Osteoblast (primary cell): ENCODE measurements around the gene MANBA. TPM values are rescaled to one million over a fixed set of nuclear protein-coding genes. Genes with fewer than 3 reads are reported as not detected.

Source experiments
- DNase-seq: peaks from one replicate; pipeline ENCODE4 v3.0.0; 2011; ENCODE audit warnings: low spot score, mixed read lengths; ENCODE audit not compliant: insufficient read length; ENCODE audit errors: missing footprints
- H2AFZ ChIP-seq: 2 replicates; pipeline ENCODE4 v1.6.0; 2011; ENCODE audit warnings: mild to moderate bottlenecking, low read length
- H3K27ac ChIP-seq: 2 replicates; pipeline ENCODE4 v1.5.1; 2011; ENCODE audit warnings: mild to moderate bottlenecking, low read depth, low read length, moderate library complexity
- H3K27me3 ChIP-seq: 2 replicates; pipeline ENCODE4 v1.6.0; 2012; ENCODE audit warnings: mild to moderate bottlenecking, control low read depth, inconsistent platforms, low read length, moderate library complexity; ENCODE audit not compliant: insufficient read depth
- H3K36me3 ChIP-seq: 2 replicates; pipeline ENCODE4 v1.5.1; 2011; ENCODE audit warnings: mild to moderate bottlenecking, low read length, control low read depth, moderate library complexity; ENCODE audit not compliant: insufficient read depth
- H3K4me1 ChIP-seq: 2 replicates; pipeline ENCODE4 v1.5.1; 2011; ENCODE audit warnings: mild to moderate bottlenecking, low read length, control low read depth, moderate library complexity; ENCODE audit not compliant: insufficient read depth
- H3K4me2 ChIP-seq: 2 replicates; pipeline ENCODE4 v1.6.0; 2011; ENCODE audit warnings: mild to moderate bottlenecking, low read length; ENCODE audit not compliant: insufficient read depth
- H3K4me3 ChIP-seq: fragments of 200-600 bp; sonication (generic); 3 replicates; pipeline ENCODE4 v1.5.1; 2012; ENCODE audit warnings: mild to moderate bottlenecking, low read length, inconsistent platforms; ENCODE audit not compliant: insufficient read depth
- H3K79me2 ChIP-seq: 2 replicates; pipeline ENCODE4 v1.6.0; 2012; ENCODE audit warnings: mild to moderate bottlenecking, low read length, control low read depth, inconsistent platforms; ENCODE audit not compliant: insufficient read depth
- H3K9me3 ChIP-seq: 2 replicates; pipeline ENCODE4 v1.5.1; 2011; ENCODE audit warnings: low read depth, low read length, control low read depth
- H4K20me1 ChIP-seq: 2 replicates; pipeline ENCODE4 v1.6.0; 2012; ENCODE audit warnings: mild to moderate bottlenecking, low read length, control low read depth; ENCODE audit not compliant: insufficient read depth
- total RNA-seq: library from RNA; depleted of rRNA; stranded (reverse); fragments of >200 nt; gene quantifications from 2 replicates; pipeline ENCODE4 v1.2.3, GENCODE V29; 2012
- TF ChIP-seq, protein P1 (sequence below): IDR thresholded peaks from 2 replicates; pipeline ENCODE4 v1.5.1; 2011; ENCODE audit warnings: mild to moderate bottlenecking, low read depth, low read length, moderate library complexity; ENCODE audit errors: extremely low read depth

MANBA gene
- total RNA-seq, 1 donor = 64.1 TPM

DNA sequence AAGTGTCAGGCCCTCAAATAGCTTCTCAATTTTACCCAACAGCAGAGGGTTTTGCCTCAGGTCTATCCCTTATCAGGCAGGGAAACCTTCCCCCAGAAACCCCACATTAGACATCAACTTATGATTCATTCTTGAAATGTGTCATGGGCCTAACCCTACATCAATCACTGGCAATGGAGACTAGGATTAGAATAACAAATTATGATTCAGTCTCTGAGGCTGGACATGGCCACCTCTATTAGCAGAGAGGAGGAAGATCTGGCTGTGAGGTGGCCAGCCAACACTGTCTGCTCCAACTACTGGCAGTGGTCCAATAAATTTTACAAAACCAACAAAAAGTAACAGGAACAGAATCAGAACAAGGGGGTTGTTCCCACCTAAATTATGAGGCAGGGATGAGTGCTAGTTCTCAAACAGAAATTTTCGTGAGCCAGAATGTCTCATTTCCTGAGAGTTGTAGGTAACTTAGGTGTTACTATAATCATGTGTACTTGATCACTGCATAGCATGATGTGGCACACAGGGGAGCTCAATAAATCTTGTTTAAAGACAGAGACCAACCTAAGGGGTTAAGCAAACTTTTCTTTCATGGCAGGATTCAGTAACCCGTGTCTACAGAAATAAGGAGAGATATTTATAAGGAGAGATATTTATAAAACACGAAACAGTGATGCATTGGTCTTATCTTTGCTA is 132.8 kb downstream of the MANBA start:
- Histone ChIP-seq H3K4me1 (peaks cover 13% of the 10 kb centered on the region), H3K4me3 (no peak overlapping the region), H3K79me2 (no peaks in the 10 kb centered on the region), H3K9me3 (no peaks in the 10 kb centered on the region), H2AFZ (no peak overlapping the region), H3K4me2 (peak overlapping the region; percentile 0), H3K36me3 (no peaks in the 10 kb centered on the region), H4K20me1 (no peaks in the 10 kb centered on the region), H3K27me3 (no peaks in the 10 kb centered on the region), H3K27ac (peak overlapping the region; percentile 3)
- DNase-seq = peak; percentile 68
- TF ChIP-seq, protein P1, sequence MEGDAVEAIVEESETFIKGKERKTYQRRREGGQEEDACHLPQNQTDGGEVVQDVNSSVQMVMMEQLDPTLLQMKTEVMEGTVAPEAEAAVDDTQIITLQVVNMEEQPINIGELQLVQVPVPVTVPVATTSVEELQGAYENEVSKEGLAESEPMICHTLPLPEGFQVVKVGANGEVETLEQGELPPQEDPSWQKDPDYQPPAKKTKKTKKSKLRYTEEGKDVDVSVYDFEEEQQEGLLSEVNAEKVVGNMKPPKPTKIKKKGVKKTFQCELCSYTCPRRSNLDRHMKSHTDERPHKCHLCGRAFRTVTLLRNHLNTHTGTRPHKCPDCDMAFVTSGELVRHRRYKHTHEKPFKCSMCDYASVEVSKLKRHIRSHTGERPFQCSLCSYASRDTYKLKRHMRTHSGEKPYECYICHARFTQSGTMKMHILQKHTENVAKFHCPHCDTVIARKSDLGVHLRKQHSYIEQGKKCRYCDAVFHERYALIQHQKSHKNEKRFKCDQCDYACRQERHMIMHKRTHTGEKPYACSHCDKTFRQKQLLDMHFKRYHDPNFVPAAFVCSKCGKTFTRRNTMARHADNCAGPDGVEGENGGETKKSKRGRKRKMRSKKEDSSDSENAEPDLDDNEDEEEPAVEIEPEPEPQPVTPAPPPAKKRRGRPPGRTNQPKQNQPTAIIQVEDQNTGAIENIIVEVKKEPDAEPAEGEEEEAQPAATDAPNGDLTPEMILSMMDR = no peak

DNA sequence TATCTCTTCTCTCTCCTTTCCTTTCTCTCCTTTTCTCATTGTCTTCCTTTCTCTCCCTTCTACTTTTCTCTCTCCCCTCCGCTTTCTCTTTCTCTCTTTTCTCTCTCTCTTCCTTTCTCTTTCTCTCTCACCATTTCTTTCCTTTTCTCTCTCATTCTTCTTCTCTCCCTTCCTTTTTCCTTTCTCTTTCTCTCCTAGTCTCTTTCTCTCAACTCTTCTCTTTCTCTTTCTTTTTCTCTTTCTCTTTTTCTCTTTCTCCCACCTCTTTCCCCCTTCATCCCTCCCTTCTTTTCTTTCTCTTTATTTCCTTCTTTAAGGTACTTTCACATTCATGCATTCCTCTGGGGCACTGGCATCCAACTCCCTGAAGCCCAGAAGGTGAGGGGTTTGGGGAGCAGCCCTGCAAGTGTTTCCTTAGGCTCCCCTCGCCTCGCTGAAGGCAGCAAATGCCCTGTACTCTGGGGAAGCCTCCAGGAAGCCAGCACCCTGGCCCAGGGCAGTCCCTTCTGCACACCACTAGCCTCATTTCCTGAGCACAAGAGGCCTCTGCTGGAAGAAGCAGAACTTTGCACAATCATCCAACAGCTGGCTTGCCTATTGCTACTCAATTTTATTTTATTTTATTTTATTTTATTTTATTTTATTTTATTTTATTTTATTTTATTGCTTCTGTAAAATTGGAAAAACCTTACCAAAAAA is 135.4 kb downstream of the MANBA start:
- peak; percentile 23 for DNase-seq
- peaks cover 2% of the 10 kb centered on the region for H4K20me1 ChIP-seq
- peaks cover 24% of the 10 kb centered on the region for H3K4me1 ChIP-seq
- H3K27ac ChIP-seq = no peak overlapping the region
- peak overlapping the region; percentile 62 for H2AFZ ChIP-seq
- H3K79me2 ChIP-seq = no peaks in the 10 kb centered on the region
- H3K4me2 ChIP-seq = no peak overlapping the region
- TF ChIP-seq, protein P1 = peak; percentile 32
- no peaks in the 10 kb centered on the region for H3K36me3 ChIP-seq
- no peaks in the 10 kb centered on the region for H3K27me3 ChIP-seq
- no peak overlapping the region for H3K4me3 ChIP-seq
- H3K9me3 ChIP-seq = no peaks in the 10 kb centered on the region

DNA sequence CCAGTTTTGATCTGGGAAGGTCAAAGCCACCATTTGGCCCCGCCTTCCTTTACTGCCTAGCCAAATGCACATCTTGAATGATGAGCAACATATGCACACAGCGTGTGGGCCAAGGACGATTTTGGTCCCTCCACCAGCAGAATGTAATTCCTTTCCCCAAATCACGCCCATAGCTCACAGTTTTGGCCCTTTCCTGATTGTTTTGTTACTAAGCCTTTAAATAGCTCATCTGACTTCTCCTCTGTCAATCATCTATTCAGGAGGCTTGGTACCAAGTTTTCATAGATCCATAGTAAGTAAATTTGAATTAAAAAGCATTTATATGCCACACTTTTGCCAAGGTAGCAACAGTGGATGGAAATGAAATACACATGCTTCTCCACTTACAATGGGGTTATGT is 136.3 kb downstream of the MANBA start:
- Histone ChIP-seq H3K9me3 (no peaks in the 10 kb centered on the region), H2AFZ (no peak overlapping the region), H3K4me2 (no peak overlapping the region), H3K36me3 (no peaks in the 10 kb centered on the region), H3K27me3 (no peaks in the 10 kb centered on the region), H3K4me3 (no peak overlapping the region), H3K27ac (no peak overlapping the region), H4K20me1 (peaks cover 3% of the 10 kb centered on the region), H3K79me2 (no peaks in the 10 kb centered on the region), H3K4me1 (peaks cover 30% of the 10 kb centered on the region)
- DNase-seq = no peak
- TF ChIP-seq, protein P1 = no peak

DNA sequence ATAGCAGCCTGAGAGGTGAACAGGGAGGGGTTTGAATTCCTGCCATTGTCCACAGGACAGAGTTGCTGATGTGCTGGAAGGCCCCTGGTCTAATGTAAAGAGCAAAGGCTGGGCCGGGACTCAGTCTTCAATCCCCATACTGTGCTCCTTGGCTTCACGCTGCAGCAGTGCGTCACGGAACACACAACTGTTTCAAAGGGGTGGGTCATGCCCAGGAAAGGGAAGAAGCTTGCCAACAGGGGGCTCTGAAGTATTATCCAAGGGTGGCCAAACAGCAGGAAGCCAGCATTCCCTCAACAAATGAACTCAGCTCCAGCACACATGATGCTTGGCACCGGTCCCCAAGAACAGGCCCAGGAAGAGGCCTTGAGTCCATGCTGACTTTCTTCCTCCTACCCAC is 137.1 kb downstream of the MANBA start:
- H3K27ac ChIP-seq = no peak overlapping the region
- H3K4me1 ChIP-seq = peaks cover 30% of the 10 kb centered on the region
- H3K4me3 ChIP-seq = no peak overlapping the region
- DNase-seq = peak; percentile 13
- peaks cover 3% of the 10 kb centered on the region for H4K20me1 ChIP-seq
- H2AFZ ChIP-seq = peak overlapping the region; percentile 8
- no peaks in the 10 kb centered on the region for H3K27me3 ChIP-seq
- TF ChIP-seq, protein P1 = peak; percentile 17
- H3K9me3 ChIP-seq = no peaks in the 10 kb centered on the region
- no peak overlapping the region for H3K4me2 ChIP-seq
- H3K36me3 ChIP-seq = no peaks in the 10 kb centered on the region
- H3K79me2 ChIP-seq = no peaks in the 10 kb centered on the region
